Vagina (tissue), 2 donors: Measurements from ENCODE around the gene YIPF7. TPM values are rescaled to one million over a fixed set of nuclear protein-coding genes. Genes with fewer than 3 reads are reported as not detected.
A peak's percentile ranks its signal among the peaks of the same experiment; 100 is the strongest.

Source experiments
- DNase-seq, 2 donors: peaks; one replicate each; pipeline ENCODE4 v3.0.0-alpha.2; 2017; ENCODE audit errors: extremely low spot score in 2 of 2
- H3K27ac ChIP-seq: fragments of 200-600 bp; sonication (generic); one replicate; pipeline ENCODE4 v1.5.1; 2019
- H3K27me3 ChIP-seq: fragments of 200-600 bp; sonication (generic); one replicate; pipeline ENCODE4 v1.5.1; 2019
- H3K36me3 ChIP-seq, 2 donors: fragments of 200-600 bp; sonication (generic); one replicate each; pipeline ENCODE4 v1.5.1; 2017 to 2019
- H3K4me1 ChIP-seq: fragments of 200-600 bp; sonication (generic); one replicate; pipeline ENCODE4 v1.5.1; 2019
- H3K4me3 ChIP-seq, 2 donors: fragments of 200-600 bp; sonication (generic); 1 replicate in 1 of 2; 2 replicates in 1 of 2; pipeline ENCODE4 v1.5.1; 2016 to 2019
- H3K9me3 ChIP-seq: fragments of 200-600 bp; sonication (generic); one replicate; pipeline ENCODE4 v1.5.1; 2019
- CTCF ChIP-seq, 3 experiments: fragments of 450-650 bp in 2 of 3; fragments of 200-600 bp in 1 of 3; sonication (generic) in 1 of 3; IDR thresholded peaks; one replicate each; pipeline ENCODE4 v1.5.1; 2017 to 2019; ENCODE audit warnings: antibody characterized with exemption in 3 of 3, mild to moderate bottlenecking in 2 of 3, moderate library complexity in 2 of 3
- POLR2A ChIP-seq, 2 donors: fragments of 450-650 bp; IDR thresholded peaks; one replicate each; pipeline ENCODE4 v1.6.1; 2017; ENCODE audit warnings: antibody characterized with exemption in 2 of 2, mild to moderate bottlenecking in 2 of 2, moderate library complexity in 2 of 2
- POLR2AphosphoS5 ChIP-seq, 2 donors: sonication (generic); formaldehyde crosslinking; IDR thresholded peaks; one replicate each; pipeline ENCODE4 v1.9.0; 2017; ENCODE audit warnings: antibody characterized with exemption in 2 of 2, mild to moderate bottlenecking in 2 of 2, low read depth in 1 of 2; ENCODE audit not compliant: insufficient read depth in 1 of 2
- intact Hi-C: fragments of 100-400 bp; cut with DNase I; formaldehyde crosslinking; loops from one replicate; pipeline ENCODE4 v1.15.1; 2023
- total RNA-seq: library from RNA; depleted of rRNA; stranded (reverse); fragments of >200 nt; gene quantifications from one replicate; pipeline ENCODE4 v1.2.3, GENCODE V29; 2016

The YIPF7 gene
- total RNA-seq, 1 donor from 2014 or later, result not detected

GRCh38 chr4:44678094-44679041, 26.9 kb upstream of the YIPF7 start, which contains the start of gene GUF1:
Gene GUF1, plus strand, starts transcription at chr4:44678420. Its CDS starts 203 bp downstream, at chr4:44678623.
- no peaks in the 10 kb centered on the region for H3K27me3 ChIP-seq
- peaks cover 0 to 2% of the 10 kb centered on the region in 2 donors for H3K36me3 ChIP-seq
- DNase-seq, result peak; percentile 92 to 97
- intact Hi-C loops, result no loop called here
- peak within 1 kb of the TSS; percentile 90 to 94 for H3K4me3 ChIP-seq
- no peaks in the 10 kb centered on the region for H3K9me3 ChIP-seq
- TF ChIP-seq CTCF (IDR thresholded peaks at IDR 0.05) (no peak), POLR2AphosphoS5 (IDR thresholded peaks at IDR 0.05; ENCODE audit: insufficient read depth in 1 of 2, low read depth in 1 of 2) (peak; percentile 84 to 89), POLR2A (IDR thresholded peaks at IDR 0.05) (peak in 1 of 2 donors; percentile 1)
- peak within 1 kb of the TSS; percentile 86 for H3K27ac ChIP-seq
- H3K4me1 ChIP-seq, result peaks cover 30% of the 10 kb centered on the region

GRCh38 chr4:44675366-44675765, 23.9 kb upstream of the YIPF7 start:
- Histone ChIP-seq H3K36me3 (no peaks in the 10 kb centered on the region), H3K27ac (no peak overlapping the region), H3K9me3 (no peaks in the 10 kb centered on the region), H3K27me3 (no peaks in the 10 kb centered on the region), H3K4me1 (peaks cover 23% of the 10 kb centered on the region), H3K4me3 (no peak overlapping the region)
- no peak for TF ChIP-seq CTCF (IDR thresholded peaks at IDR 0.05)
- no peak for TF ChIP-seq POLR2A (IDR thresholded peaks at IDR 0.05)
- TF ChIP-seq POLR2AphosphoS5 (IDR thresholded peaks at IDR 0.05; ENCODE audit: insufficient read depth in 1 of 2, low read depth in 1 of 2), result no peak
- intact Hi-C loops, result no loop called here
- no peak for DNase-seq

GRCh38 chr4:44674471-44674870, 23.0 kb upstream of the YIPF7 start:
- DNase-seq, result no peak
- Histone ChIP-seq H3K4me3 (no peak overlapping the region), H3K27me3 (no peaks in the 10 kb centered on the region), H3K36me3 (no peaks in the 10 kb centered on the region), H3K4me1 (peaks cover 14% of the 10 kb centered on the region), H3K9me3 (no peaks in the 10 kb centered on the region), H3K27ac (no peak overlapping the region)
- intact Hi-C loops, result no loop called here
- TF ChIP-seq CTCF (IDR thresholded peaks at IDR 0.05), result no peak
- TF ChIP-seq POLR2A (IDR thresholded peaks at IDR 0.05), result no peak
- TF ChIP-seq POLR2AphosphoS5 (IDR thresholded peaks at IDR 0.05; ENCODE audit: insufficient read depth in 1 of 2, low read depth in 1 of 2), result no peak

GRCh38 chr4:44671636-44672035, 20.2 kb upstream of the YIPF7 start:
- intact Hi-C loops, result no loop called here
- H3K9me3 ChIP-seq, result no peaks in the 10 kb centered on the region
- H3K36me3 ChIP-seq, result no peaks in the 10 kb centered on the region
- H3K4me1 ChIP-seq, result no peaks in the 10 kb centered on the region
- H3K27me3 ChIP-seq, result no peaks in the 10 kb centered on the region
- no peak for DNase-seq
- no peak overlapping the region for H3K27ac ChIP-seq
- no peak overlapping the region for H3K4me3 ChIP-seq
- TF ChIP-seq CTCF (IDR thresholded peaks at IDR 0.05) (no peak), POLR2A (IDR thresholded peaks at IDR 0.05) (no peak), POLR2AphosphoS5 (IDR thresholded peaks at IDR 0.05; ENCODE audit: insufficient read depth in 1 of 2, low read depth in 1 of 2) (no peak)
